Bronchial epithelial cell (primary cell): ENCODE results near the gene PPP4R1. TPM values are rescaled to one million over a fixed set of nuclear protein-coding genes. Genes with fewer than 3 reads are reported as not detected.

ENCODE experiments used
- DNase-seq: peaks from one replicate; pipeline ENCODE4 v3.0.0-alpha.2; 2010; ENCODE audit warnings: low read depth
- FAIRE-seq: peaks from 2 replicates; lab custom pipeline; 2011; peaks lifted over from hg19 to GRCh38; lab: Jason Lieb, UNC
- H3K27me3 ChIP-seq: 2 replicates; pipeline ENCODE4 v1.5.1; 2011; ENCODE audit warnings: low read length; ENCODE audit not compliant: control insufficient read depth, insufficient read depth
- H3K36me3 ChIP-seq: 2 replicates; pipeline ENCODE4 v1.5.1; 2011; ENCODE audit warnings: low read length; ENCODE audit not compliant: control insufficient read depth, insufficient read depth
- H3K4me3 ChIP-seq: 2 replicates; pipeline ENCODE4 v1.5.1; 2011; ENCODE audit warnings: mild to moderate bottlenecking, low read depth, low read length, control low read depth
- CTCF ChIP-seq: IDR thresholded peaks from 2 replicates; pipeline ENCODE4 v1.5.1; 2011; ENCODE audit warnings: mild to moderate bottlenecking, moderate library complexity, low read length, control low read depth, inconsistent platforms; ENCODE audit not compliant: insufficient read depth, severe bottlenecking
- total RNA-seq: library from RNA; depleted of rRNA; stranded (reverse); fragments of >200 nt; gene quantifications from 2 replicates; pipeline ENCODE4 v1.2.1, GENCODE V29; 2014

The PPP4R1 gene
- total RNA-seq, 1 donor from 2014 or later: 187 TPM

DNA sequence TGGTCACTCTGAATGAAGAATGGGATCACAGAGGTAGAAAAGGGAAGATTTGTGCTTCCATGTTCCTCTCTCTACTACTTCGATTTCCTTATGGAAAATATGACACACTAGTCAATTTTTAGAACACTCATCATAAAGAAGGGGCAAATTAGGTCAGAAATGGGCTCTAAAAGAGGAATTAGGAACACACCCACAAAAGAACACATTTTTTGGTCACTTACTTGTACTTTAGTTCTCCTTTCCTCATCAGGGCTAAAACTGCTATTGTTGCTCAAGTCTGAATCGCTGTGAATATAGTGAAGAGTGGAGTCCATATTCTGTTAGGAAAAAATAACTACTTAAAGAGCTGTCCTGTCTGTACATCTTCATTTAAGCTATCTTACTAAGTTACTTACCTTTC, 52.6 kb downstream of the PPP4R1 start:
- TF ChIP-seq CTCF: no peak
- no peaks in the 10 kb centered on the region for H3K27me3 ChIP-seq
- FAIRE-seq: no peak
- no peak overlapping the region for H3K4me3 ChIP-seq
- H3K36me3 ChIP-seq: peaks cover 20% of the 10 kb centered on the region
- no peak for DNase-seq

DNA sequence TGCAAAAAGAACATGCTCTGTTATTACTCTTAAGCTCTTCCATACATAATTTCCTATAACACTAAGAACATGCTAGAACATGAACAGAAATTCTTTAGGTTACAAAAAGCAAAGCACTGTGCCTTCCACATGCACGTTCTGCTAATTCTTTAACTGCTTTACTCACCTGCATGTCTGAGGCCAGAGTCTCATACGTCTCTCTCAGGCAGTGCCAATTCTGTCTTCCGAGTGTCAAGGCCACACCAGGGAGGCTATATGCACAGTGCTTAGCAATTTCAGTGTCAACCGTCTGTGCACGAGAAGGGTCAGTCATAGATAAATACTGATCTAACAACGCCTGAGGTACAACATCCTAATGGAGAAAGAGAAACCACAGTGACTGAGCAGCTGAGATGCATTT, 55.1 kb downstream of the PPP4R1 start:
- H3K36me3 ChIP-seq: peaks cover 31% of the 10 kb centered on the region
- no peak for FAIRE-seq
- DNase-seq: peak; percentile 82

DNA sequence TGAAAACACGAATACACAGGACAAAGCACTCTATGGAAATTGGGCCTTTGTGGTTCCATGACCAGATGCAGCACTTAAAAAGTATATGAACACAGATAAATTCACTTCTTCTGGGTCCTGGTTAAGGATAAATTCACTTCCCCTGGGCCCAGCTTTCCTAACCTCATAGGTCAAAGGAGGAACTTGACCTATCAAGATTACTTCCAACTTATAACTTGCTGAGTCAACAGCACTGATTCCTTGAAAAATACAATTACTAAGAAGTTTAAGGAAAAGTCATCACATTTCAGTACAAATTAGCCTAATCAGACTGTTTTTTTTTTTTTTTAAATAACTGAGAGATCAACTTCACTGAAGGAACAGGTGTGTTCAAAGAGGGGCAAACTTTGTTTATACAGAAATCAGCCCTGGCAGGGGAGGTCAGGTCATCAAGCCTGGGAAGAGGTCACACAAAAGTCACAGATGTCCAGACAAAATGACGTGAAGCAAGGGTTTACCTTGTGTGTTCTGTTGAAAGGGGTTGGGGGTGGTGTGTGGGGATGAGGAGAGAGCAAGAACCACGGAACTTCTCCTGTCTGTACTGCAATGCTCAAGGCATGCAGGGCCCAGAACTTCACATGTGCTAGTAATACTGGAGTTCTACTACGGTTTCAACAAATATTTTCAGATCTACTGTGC, 55.8 kb downstream of the PPP4R1 start:
- DNase-seq (no peak), FAIRE-seq (no peak)
- Histone ChIP-seq H3K27me3 (no peaks in the 10 kb centered on the region), H3K4me3 (no peak overlapping the region), H3K36me3 (peaks cover 30% of the 10 kb centered on the region)
- no peak for TF ChIP-seq CTCF

More for the DNA sequence above, 55.1 kb downstream of the PPP4R1 start:
- H3K4me3 ChIP-seq: no peak overlapping the region
- TF ChIP-seq CTCF: no peak
- H3K27me3 ChIP-seq: no peaks in the 10 kb centered on the region

DNA sequence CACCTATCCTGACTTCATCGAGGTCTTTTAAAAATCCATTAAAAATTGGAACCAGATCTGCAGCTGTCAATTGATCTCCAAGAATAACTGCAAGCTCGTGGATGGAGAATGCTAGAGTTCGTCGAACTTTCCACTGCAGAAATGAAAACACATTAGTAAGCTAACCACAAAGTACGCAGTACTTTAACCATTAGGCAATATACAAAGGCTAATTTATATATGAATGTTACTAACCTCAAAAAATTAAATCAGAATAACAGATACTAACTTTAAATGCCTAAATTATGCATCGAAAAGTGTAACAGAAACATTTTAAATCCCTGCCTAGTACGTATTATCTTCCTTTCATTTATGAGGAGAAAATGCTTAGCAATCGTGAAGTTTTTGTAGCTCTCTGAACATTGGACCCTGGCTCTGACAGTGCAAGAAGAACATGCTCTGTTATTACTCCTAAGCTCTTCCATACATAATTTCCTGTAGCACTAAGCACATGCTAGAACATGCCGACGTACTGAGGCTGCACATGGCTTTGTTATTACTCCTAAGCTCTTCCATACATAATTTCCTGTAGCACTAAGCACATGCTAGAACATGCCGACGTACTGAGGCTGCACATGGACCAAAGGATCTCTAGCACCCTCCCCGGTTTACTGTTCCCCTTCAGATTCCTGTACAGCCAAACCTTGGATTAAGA, 57.0 kb downstream of the PPP4R1 start:
- peak; percentile 47 for FAIRE-seq
- Histone ChIP-seq H3K27me3 (no peaks in the 10 kb centered on the region), H3K4me3 (no peak overlapping the region), H3K36me3 (peaks cover 31% of the 10 kb centered on the region)
- DNase-seq: peak; percentile 85
- TF ChIP-seq CTCF: no peak

GRCh38 chr18:9552616-9553015, 61.7 kb downstream of the PPP4R1 start:
- Histone ChIP-seq H3K36me3 (peaks cover 48% of the 10 kb centered on the region), H3K4me3 (no peak overlapping the region), H3K27me3 (no peaks in the 10 kb centered on the region)
- DNase-seq: no peak
- no peak for TF ChIP-seq CTCF
- no peak for FAIRE-seq
